Parathyroid adenoma (tissue), 2 donors: Measurements from ENCODE around the gene PRKCE.

Experiments used
- H2AFZ ChIP-seq: fragments of 300-600 bp; sonication (generic); one replicate; pipeline ENCODE4 v1.7.0; 2017; ENCODE audit warnings: antibody characterized with exemption, mild to moderate bottlenecking
- H3K27ac ChIP-seq: fragments of 300-600 bp; sonication (generic); one replicate; pipeline ENCODE4 v1.7.0; 2017
- H3K27me3 ChIP-seq: fragments of 300-600 bp; sonication (generic); one replicate; pipeline ENCODE4 v1.7.0; 2017; ENCODE audit warnings: low read length; ENCODE audit not compliant: control insufficient read depth, insufficient read depth
- H3K36me3 ChIP-seq: fragments of 300-600 bp; sonication (generic); one replicate; pipeline ENCODE4 v1.7.0; 2017; ENCODE audit warnings: low read length; ENCODE audit not compliant: control insufficient read depth, insufficient read depth
- H3K4me1 ChIP-seq: fragments of 300-600 bp; sonication (generic); one replicate; pipeline ENCODE4 v1.7.0; 2017; ENCODE audit warnings: control low read depth
- H3K4me2 ChIP-seq: fragments of 300-600 bp; sonication (generic); one replicate; pipeline ENCODE4 v1.7.0; 2017; ENCODE audit warnings: low read length
- H3K4me3 ChIP-seq: fragments of 300-600 bp; sonication (generic); one replicate; pipeline ENCODE4 v1.7.0; 2017; ENCODE audit warnings: low read depth, low read length
- H3K79me2 ChIP-seq: fragments of 300-600 bp; sonication (generic); one replicate; pipeline ENCODE4 v1.7.0; 2017; ENCODE audit warnings: control low read depth
- H3K9ac ChIP-seq: fragments of 300-600 bp; sonication (generic); one replicate; pipeline ENCODE4 v1.7.0; 2017; ENCODE audit warnings: mild to moderate bottlenecking
- H3K9me3 ChIP-seq: fragments of 300-600 bp; sonication (generic); one replicate; pipeline ENCODE4 v1.7.0; 2017; ENCODE audit warnings: low read length; ENCODE audit not compliant: control insufficient read depth
- TF ChIP-seq, protein P1 (sequence below): fragments of 300-600 bp; sonication (generic); IDR thresholded peaks from one replicate; pipeline ENCODE4 v1.7.0; 2017; ENCODE audit warnings: antibody characterized with exemption, mild to moderate bottlenecking
- donor health status: primary hyperparathyroidism.

The PRKCE gene

GRCh38 chr2:46188041-46188716 is 536.7 kb downstream of the PRKCE start:
- Histone ChIP-seq H3K9me3 (no peaks in the 10 kb centered on the region), H3K36me3 (no peaks in the 10 kb centered on the region), H2AFZ (no peak overlapping the region), H3K27ac (no peak overlapping the region), H3K4me1 (peaks cover 3% of the 10 kb centered on the region), H3K4me3 (no peak overlapping the region), H3K27me3 (no peaks in the 10 kb centered on the region), H3K4me2 (no peak overlapping the region), H3K79me2 (no peaks in the 10 kb centered on the region), H3K9ac (no peak overlapping the region)
- TF ChIP-seq, protein P1, sequence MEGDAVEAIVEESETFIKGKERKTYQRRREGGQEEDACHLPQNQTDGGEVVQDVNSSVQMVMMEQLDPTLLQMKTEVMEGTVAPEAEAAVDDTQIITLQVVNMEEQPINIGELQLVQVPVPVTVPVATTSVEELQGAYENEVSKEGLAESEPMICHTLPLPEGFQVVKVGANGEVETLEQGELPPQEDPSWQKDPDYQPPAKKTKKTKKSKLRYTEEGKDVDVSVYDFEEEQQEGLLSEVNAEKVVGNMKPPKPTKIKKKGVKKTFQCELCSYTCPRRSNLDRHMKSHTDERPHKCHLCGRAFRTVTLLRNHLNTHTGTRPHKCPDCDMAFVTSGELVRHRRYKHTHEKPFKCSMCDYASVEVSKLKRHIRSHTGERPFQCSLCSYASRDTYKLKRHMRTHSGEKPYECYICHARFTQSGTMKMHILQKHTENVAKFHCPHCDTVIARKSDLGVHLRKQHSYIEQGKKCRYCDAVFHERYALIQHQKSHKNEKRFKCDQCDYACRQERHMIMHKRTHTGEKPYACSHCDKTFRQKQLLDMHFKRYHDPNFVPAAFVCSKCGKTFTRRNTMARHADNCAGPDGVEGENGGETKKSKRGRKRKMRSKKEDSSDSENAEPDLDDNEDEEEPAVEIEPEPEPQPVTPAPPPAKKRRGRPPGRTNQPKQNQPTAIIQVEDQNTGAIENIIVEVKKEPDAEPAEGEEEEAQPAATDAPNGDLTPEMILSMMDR: no peak

DNA sequence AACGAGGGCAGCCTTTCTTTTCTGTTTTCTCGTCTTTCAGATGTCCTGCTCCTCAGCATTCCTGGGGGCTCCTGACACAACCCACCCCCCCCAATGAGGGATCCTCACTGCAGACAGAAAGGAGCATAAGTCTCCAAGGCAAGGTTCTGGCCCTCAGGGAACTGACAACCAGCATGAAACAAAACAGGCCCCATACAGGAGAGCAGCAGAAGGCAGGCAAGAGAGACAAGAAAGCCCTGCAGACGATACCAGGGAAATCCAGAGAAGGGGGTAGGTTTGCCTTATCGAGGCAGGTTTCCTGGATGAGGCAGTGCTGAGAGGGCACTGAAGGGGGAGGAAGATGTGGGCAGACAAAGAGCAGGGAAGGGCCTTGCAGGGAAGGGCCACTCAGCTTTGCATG is 541.9 kb downstream of the PRKCE start:
- H3K4me2 ChIP-seq: no peak overlapping the region
- no peak overlapping the region for H3K4me3 ChIP-seq
- TF ChIP-seq, protein P1: no peak
- no peaks in the 10 kb centered on the region for H3K27me3 ChIP-seq
- H3K9me3 ChIP-seq: no peaks in the 10 kb centered on the region
- no peak overlapping the region for H3K27ac ChIP-seq
- H3K4me1 ChIP-seq: peaks cover 3% of the 10 kb centered on the region
- no peak overlapping the region for H3K9ac ChIP-seq
- no peaks in the 10 kb centered on the region for H3K36me3 ChIP-seq
- H3K79me2 ChIP-seq: no peaks in the 10 kb centered on the region
- no peak overlapping the region for H2AFZ ChIP-seq

GRCh38 chr2:46193855-46194254 is 542.4 kb downstream of the PRKCE start:
- H3K27me3 ChIP-seq: no peaks in the 10 kb centered on the region
- no peak overlapping the region for H3K4me3 ChIP-seq
- H3K9ac ChIP-seq: no peak overlapping the region
- no peak overlapping the region for H3K27ac ChIP-seq
- H3K79me2 ChIP-seq: no peaks in the 10 kb centered on the region
- H3K9me3 ChIP-seq: no peaks in the 10 kb centered on the region
- H3K36me3 ChIP-seq: no peaks in the 10 kb centered on the region
- TF ChIP-seq, protein P1: no peak
- H2AFZ ChIP-seq: no peak overlapping the region
- H3K4me2 ChIP-seq: no peak overlapping the region
- H3K4me1 ChIP-seq: peaks cover 3% of the 10 kb centered on the region

- Histone ChIP-seq H3K79me2 (no peaks in the 10 kb centered on the region), H3K36me3 (no peaks in the 10 kb centered on the region), H3K9me3 (no peaks in the 10 kb centered on the region), H3K9ac (no peak overlapping the region), H3K4me2 (no peak overlapping the region), H3K4me1 (peaks cover 3% of the 10 kb centered on the region), H3K4me3 (no peak overlapping the region), H2AFZ (no peak overlapping the region), H3K27me3 (no peaks in the 10 kb centered on the region), H3K27ac (no peak overlapping the region)
- TF ChIP-seq, protein P1: no peak
Observed at GRCh38 chr2:46194856-46195255, 543.4 kb downstream of the PRKCE start.

DNA sequence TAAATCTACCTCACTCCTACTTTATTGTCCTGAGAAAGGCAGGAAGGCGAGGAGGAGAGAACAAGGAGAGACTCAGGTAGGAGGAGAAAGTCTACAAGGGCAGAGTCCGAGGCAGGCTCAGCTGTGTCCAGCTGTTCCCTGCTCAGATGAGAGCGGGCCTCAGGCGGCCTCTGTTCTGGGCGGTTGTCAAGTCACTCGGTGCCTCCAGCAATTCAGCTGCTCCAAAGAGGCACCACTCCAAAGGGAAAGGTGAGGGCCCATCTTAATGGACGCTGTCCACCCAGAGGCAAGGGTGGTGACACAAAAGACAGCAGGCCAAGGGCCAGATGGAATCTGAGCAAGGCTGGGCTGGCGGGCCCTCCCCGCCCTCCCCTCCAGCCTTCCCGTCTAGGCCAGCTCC is 544.3 kb downstream of the PRKCE start:
- H3K4me2 ChIP-seq: no peak overlapping the region
- H3K4me1 ChIP-seq: peaks cover 3% of the 10 kb centered on the region
- no peak overlapping the region for H3K4me3 ChIP-seq
- no peaks in the 10 kb centered on the region for H3K36me3 ChIP-seq
- H3K9ac ChIP-seq: no peak overlapping the region
- H3K9me3 ChIP-seq: no peaks in the 10 kb centered on the region
- H2AFZ ChIP-seq: no peak overlapping the region
- TF ChIP-seq, protein P1: no peak
- H3K79me2 ChIP-seq: no peaks in the 10 kb centered on the region
- H3K27me3 ChIP-seq: no peaks in the 10 kb centered on the region
- H3K27ac ChIP-seq: no peak overlapping the region
